VCaP (cell line): ENCODE data around the gene NECAB2.

Source experiments
- H3K27ac ChIP-seq: fragments of 450-650 bp; 2 replicates; pipeline ENCODE4 v1.5.1; 2017
- TF ChIP-seq, protein P1 (sequence below): fragments of 450-650 bp; conservative IDR thresholded peaks from 2 replicates; pipeline ENCODE4 v1.5.1; 2017; ENCODE audit warnings: mild to moderate bottlenecking, moderate library complexity

Gene NECAB2

GRCh38 chr16:83932955-83933673 is 34.9 kb upstream of the NECAB2 start:
- TF ChIP-seq, protein P1, sequence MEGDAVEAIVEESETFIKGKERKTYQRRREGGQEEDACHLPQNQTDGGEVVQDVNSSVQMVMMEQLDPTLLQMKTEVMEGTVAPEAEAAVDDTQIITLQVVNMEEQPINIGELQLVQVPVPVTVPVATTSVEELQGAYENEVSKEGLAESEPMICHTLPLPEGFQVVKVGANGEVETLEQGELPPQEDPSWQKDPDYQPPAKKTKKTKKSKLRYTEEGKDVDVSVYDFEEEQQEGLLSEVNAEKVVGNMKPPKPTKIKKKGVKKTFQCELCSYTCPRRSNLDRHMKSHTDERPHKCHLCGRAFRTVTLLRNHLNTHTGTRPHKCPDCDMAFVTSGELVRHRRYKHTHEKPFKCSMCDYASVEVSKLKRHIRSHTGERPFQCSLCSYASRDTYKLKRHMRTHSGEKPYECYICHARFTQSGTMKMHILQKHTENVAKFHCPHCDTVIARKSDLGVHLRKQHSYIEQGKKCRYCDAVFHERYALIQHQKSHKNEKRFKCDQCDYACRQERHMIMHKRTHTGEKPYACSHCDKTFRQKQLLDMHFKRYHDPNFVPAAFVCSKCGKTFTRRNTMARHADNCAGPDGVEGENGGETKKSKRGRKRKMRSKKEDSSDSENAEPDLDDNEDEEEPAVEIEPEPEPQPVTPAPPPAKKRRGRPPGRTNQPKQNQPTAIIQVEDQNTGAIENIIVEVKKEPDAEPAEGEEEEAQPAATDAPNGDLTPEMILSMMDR, result no peak
- no peak overlapping the region for H3K27ac ChIP-seq

- TF ChIP-seq, protein P1, result no peak
- no peak overlapping the region for H3K27ac ChIP-seq
These were observed 34.0 kb upstream of the NECAB2 start for GRCh38 chr16:83933885-83934683.

DNA sequence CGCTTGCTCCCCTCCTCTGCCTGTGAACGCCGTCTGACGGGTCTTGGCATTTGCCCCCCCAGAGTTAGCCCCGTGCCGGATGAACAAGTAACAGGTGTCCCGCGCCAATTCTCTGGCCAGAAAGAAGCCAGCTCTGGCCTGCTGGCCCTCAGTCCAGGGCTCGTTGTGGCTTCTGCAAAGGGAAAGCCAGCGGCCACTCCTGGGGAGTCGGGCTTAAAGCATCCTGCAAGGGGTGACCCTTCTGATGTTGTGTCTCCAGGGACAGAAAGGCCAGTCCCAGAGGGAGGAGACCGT is 33.4 kb upstream of the NECAB2 start:
- no peak overlapping the region for H3K27ac ChIP-seq
- TF ChIP-seq, protein P1, result no peak

DNA sequence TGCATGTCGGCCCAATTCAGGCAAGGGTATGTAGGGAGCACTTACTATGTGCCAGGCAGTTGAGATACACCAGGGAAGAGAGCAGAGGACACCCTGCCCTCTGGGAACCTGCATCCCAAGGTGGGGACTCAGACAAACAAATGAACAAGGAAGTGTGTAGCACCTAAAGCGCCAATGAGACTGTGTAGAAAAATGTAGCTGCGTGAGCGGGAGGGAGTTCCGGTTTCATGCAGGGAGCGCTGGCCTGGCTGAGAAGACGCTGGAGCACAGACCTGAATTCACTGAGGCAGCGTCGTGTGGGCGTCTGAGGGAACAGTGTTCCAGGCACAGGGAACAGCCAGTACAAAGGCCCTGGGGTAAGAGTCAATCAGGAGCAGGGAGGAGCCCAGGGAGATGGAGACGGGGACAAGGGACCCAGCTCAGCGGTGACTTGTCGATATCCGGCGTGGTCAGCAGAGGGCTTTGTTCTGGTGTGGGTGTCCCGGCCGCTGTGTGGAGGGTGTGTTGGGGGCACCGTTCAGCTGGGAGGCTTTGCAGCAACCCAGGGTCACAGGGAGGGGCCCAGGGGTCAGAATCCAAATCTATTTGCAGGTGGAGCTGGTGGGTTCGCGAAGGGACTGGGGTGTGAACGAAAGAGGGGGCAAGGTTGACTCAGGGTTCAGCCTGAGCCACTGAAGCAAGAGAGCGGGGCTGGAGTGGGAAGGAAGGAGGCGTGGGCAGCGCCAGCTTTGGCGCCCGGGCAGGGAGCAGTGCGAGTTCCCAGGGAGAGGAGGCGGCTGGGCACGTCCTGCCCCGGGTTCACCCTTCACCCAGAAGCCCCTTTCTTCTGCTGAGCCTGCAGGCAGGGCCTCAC is 32.8 kb upstream of the NECAB2 start:
- TF ChIP-seq, protein P1, result no peak
- no peak overlapping the region for H3K27ac ChIP-seq

DNA sequence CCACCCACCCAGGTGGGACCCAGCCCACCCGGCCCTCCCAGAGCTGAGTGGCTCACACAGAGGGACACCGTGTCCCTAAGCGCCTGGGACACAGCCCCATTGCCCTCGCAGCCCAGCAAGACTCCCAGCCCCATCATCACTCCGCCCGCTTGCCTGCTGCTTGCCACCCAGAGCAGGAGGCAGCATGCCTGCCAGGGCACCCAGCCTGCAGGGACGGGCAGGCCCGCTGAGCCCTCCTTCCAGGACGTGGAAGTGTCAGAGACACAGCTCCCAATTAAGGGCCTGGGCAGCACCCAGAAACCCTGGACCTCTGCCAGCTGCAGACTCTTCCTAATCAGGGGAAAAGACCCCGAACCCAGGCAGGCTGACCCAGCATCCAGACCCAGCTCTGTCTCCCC is 32.2 kb upstream of the NECAB2 start:
- TF ChIP-seq, protein P1, result no peak
- H3K27ac ChIP-seq, result no peak overlapping the region

DNA sequence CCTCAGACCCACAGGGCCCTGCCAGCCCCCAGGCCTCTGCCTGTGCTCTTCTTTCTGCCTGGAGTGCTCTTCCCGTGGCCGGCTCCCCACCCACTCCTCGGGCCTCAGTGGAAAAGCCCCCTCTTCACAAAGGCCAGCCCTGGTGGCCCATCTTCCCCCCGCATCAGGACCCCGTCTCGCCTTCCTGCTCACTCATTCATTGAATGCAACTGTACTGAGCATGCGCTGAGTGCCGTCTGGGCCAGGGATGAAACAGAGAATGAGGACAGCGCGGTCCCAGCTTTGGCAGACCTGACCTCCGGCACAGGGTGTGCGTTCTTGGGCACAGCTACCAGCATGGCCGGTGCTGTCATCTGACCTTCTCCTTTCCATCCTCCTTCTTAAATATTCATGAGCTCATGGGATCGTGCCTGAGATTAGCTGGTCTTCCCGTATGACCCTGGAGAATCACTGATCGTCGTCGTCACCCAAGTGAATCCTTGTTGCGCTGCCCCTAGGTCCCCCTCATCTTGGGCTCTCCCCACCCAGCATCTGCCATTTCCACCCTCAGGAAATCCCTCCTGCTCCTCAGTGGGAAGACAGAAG is 31.4 kb upstream of the NECAB2 start:
- TF ChIP-seq, protein P1, result no peak
- no peak overlapping the region for H3K27ac ChIP-seq

DNA sequence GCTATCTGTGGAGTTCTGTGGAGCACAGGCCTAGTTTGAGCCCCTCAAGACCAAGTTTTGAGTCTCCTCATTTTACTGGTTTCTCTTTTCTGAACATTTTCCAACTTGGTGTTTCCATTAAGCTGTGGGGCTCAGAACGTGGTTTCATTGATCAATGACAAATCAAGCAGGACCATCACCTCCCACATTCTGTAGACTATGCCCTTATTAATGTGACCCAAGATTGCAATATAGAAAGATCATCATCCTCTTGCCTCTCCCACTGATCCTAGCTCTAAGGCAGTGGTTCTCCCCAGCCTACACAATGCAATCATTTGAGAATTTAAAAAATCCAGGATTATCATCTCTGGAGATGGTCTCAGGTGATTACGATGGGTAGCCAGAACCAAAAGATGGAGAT is 30.8 kb upstream of the NECAB2 start:
- H3K27ac ChIP-seq, result no peak overlapping the region
- TF ChIP-seq, protein P1, result no peak
